ENCODE data around the gene RNF125. TPM values are rescaled to one million over a fixed set of nuclear protein-coding genes. Genes with fewer than 3 reads are reported as not detected.

Gene RNF125
- total and polyA plus RNA-seq, 9 of the 15 experiments (the other 6 are each of a cell fraction or from before 2014, with no cell fraction given), result 0.01 to 0.29 (median 0.07) TPM; not detected in 1

GRCh38 chr18:32091724-32092421 lies 73.2 kb downstream of the RNF125 start, which contains the start of gene RNF138 (continued):
- TF ChIP-seq MYNN (IDR thresholded peaks at IDR 0.05), result 0 out of 2 replicates have a peak, but pooled peaks have one; percentile 32
- no peak for TF ChIP-seq MYNN (CRISPR knock-in tag; IDR thresholded peaks at IDR 0.05)
- TF ChIP-seq ZNF639 (CRISPR knock-in tag; conservative IDR thresholded peaks at IDR 0.05 in 1 of 2, IDR thresholded peaks at IDR 0.05 in 1 of 2), result peak in 1 of 2 experiments; percentile 86; a peak in 1 of 4 replicates
- TF ChIP-seq ZBTB2 (IDR thresholded peaks at IDR 0.05), result no peak
- TF ChIP-seq ZNF518B (CRISPR knock-in tag; IDR thresholded peaks at IDR 0.05), result no peak
- TF ChIP-seq BRD4 (IDR thresholded peaks at IDR 0.05), result peak; percentile 91; the same call in 1 of the 2 replicates
- TF ChIP-seq HES1 (IDR thresholded peaks at IDR 0.05; ENCODE audit: low read depth), result 0 out of 2 replicates have a peak, but pooled peaks have one; percentile 39
- peak; percentile 70; the same call in 1 of the 2 replicates for TF ChIP-seq MTA3 (IDR thresholded peaks at IDR 0.05; ENCODE audit: borderline replicate concordance)
- TF ChIP-seq SETDB1 (IDR thresholded peaks at IDR 0.05; ENCODE audit: low read length), result no peak
- TF ChIP-seq CHD4 (IDR thresholded peaks at IDR 0.05; ENCODE audit: insufficient read depth, insufficient replicate concordance, low read depth, low read length, poor library complexity, severe bottlenecking), result peak; percentile 26
- no peak for TF ChIP-seq SAFB (IDR thresholded peaks at IDR 0.05; ENCODE audit: borderline replicate concordance, low read depth, low read length)
- no peak for TF ChIP-seq PATZ1 (CRISPR knock-in tag; IDR thresholded peaks at IDR 0.05; ENCODE audit: borderline replicate concordance)
- TF ChIP-seq FOXK1 (CRISPR knock-in tag; IDR thresholded peaks at IDR 0.05; ENCODE audit: borderline replicate concordance), result peak; percentile 38; the same call in 1 of the 2 replicates
- 0 out of 2 replicates have a peak, but pooled peaks have one; percentile 14 for TF ChIP-seq ZBTB34 (CRISPR knock-in tag; IDR thresholded peaks at IDR 0.05)
- no peak for TF ChIP-seq ZNF143 (CRISPR knock-in tag; IDR thresholded peaks at IDR 0.05)
